Measurements from ENCODE around the gene IRF1.
"Not testable (repeated sequence)": the region's sequence is repeated elsewhere in the genome, so short reads cannot be mapped to it uniquely, and the experiment has no call there.

The IRF1 gene

GRCh38 chr5:132487841-132488555 is 2.6 kb downstream of the IRF1 start:
- FAIRE-seq = no peak
- DNase-seq (ENCODE audit: insufficient read length, low spot score) = no peak

GRCh38 chr5:132487095-132487428 is 3.5 kb downstream of the IRF1 start:
- no peak for FAIRE-seq
- DNase-seq (ENCODE audit: insufficient read length, low spot score) = no peak

GRCh38 chr5:132486318-132487094 is 4.1 kb downstream of the IRF1 start:
- DNase-seq (ENCODE audit: insufficient read length, low spot score) = no peak
- no peak for FAIRE-seq

- FAIRE-seq = no peak
- DNase-seq (ENCODE audit: insufficient read length, low spot score) = no peak
These were observed 4.8 kb downstream of the IRF1 start for GRCh38 chr5:132485641-132486317.

GRCh38 chr5:132484876-132485640 is 5.5 kb downstream of the IRF1 start:
- not testable (repeated sequence) for FAIRE-seq; DNase-seq (ENCODE audit: insufficient read length, low spot score)

GRCh38 chr5:132484391-132484725 is 6.2 kb downstream of the IRF1 start:
- FAIRE-seq = no peak
- no peak for DNase-seq (ENCODE audit: insufficient read length, low spot score)

GRCh38 chr5:132483661-132484390 is 6.7 kb downstream of the IRF1 start:
- DNase-seq (ENCODE audit: insufficient read length, low spot score) = no peak
- FAIRE-seq = no peak

GRCh38 chr5:132483101-132483500 is 7.5 kb downstream of the IRF1 start:
- FAIRE-seq = no peak

GRCh38 chr5:132481596-132482211 is 8.9 kb downstream of the IRF1 start:
- no peak for FAIRE-seq
- no peak for DNase-seq (ENCODE audit: insufficient read length, low spot score)

More at GRCh38 chr5:132483101-132483500, 7.5 kb downstream of the IRF1 start:
- DNase-seq (ENCODE audit: insufficient read length, low spot score) = no peak

GRCh38 chr5:132480893-132481595 is 9.5 kb downstream of the IRF1 start:
- no peak for DNase-seq (ENCODE audit: insufficient read length, low spot score)
- peak; percentile 67 for FAIRE-seq

- FAIRE-seq (no peak), DNase-seq (ENCODE audit: insufficient read length, low spot score) (no peak)
These were observed 10.1 kb downstream of the IRF1 start for GRCh38 chr5:132480546-132480892.

- peak; percentile 87 for FAIRE-seq
- no peak for DNase-seq (ENCODE audit: insufficient read length, low spot score)
These were observed 10.5 kb downstream of the IRF1 start for GRCh38 chr5:132480042-132480441.

GRCh38 chr5:132479111-132479951 is 11.2 kb downstream of the IRF1 start:
- FAIRE-seq = peak; percentile 93
- DNase-seq (ENCODE audit: insufficient read length, low spot score) = no peak

GRCh38 chr5:132478366-132478871 is 12.2 kb downstream of the IRF1 start:
- no peak for FAIRE-seq
- DNase-seq (ENCODE audit: insufficient read length, low spot score) = no peak

GRCh38 chr5:132477784-132478365 is 12.7 kb downstream of the IRF1 start:
- peak; percentile 45 for FAIRE-seq
- DNase-seq (ENCODE audit: insufficient read length, low spot score) = no peak

GRCh38 chr5:132476876-132477781 is 13.4 kb downstream of the IRF1 start:
- no peak for DNase-seq (ENCODE audit: insufficient read length, low spot score)
- FAIRE-seq = no peak
